ENCODE data around the gene LGI4. TPM values are rescaled to one million over a fixed set of nuclear protein-coding genes. Genes with fewer than 3 reads are reported as not detected.

The LGI4 gene
- total and polyA plus RNA-seq, 4 donors = 0.18 to 1.5 (median 1.1) TPM

- H3K27me3 ChIP-seq (ENCODE audit: control insufficient read depth in 4 of 4, insufficient read depth in 4 of 4, low read length in 3 of 4) = peaks cover 0 to 2% (median 0%) of the 10 kb centered on the region in 4 donors
- H3K36me3 ChIP-seq (ENCODE audit: control insufficient read depth in 4 of 4, insufficient read depth in 3 of 4, low read depth in 1 of 4, low read length in 3 of 4) = peaks cover 0 to 6% (median 0%) of the 10 kb centered on the region in 4 donors
- TF ChIP-seq EGR1 (IDR thresholded peaks at IDR 0.05; ENCODE audit: low read depth in 2 of 2) = no peak
- no peak for TF ChIP-seq ZBTB33 (IDR thresholded peaks at IDR 0.05)
- TF ChIP-seq RAD21 (IDR thresholded peaks at IDR 0.05) = no peak
- TF ChIP-seq HNF4G (IDR thresholded peaks at IDR 0.05) = no peak
- TF ChIP-seq YY1 (IDR thresholded peaks at IDR 0.05) = no peak
- no peak for TF ChIP-seq JUND (IDR thresholded peaks at IDR 0.05)
- no peak for TF ChIP-seq TAF1 (conservative IDR thresholded peaks at IDR 0.05)
- TF ChIP-seq HNF4A (conservative IDR thresholded peaks at IDR 0.05) = no peak
- no peak for TF ChIP-seq FOXA2 (IDR thresholded peaks at IDR 0.05)
- no peak for TF ChIP-seq GABPA (IDR thresholded peaks at IDR 0.05 in 1 of 2, conservative IDR thresholded peaks at IDR 0.05 in 1 of 2)
- TF ChIP-seq NR2F2 (IDR thresholded peaks at IDR 0.05) = no peak
- TF ChIP-seq CTCF (IDR thresholded peaks at IDR 0.05; ENCODE audit: low read depth, low read length, missing input control) = no peak
- TF ChIP-seq REST (IDR thresholded peaks at IDR 0.05) = no peak
- TF ChIP-seq ATF3 (IDR thresholded peaks at IDR 0.05) = no peak
- H3K27ac ChIP-seq (ENCODE audit: low read depth in 1 of 2, low read length in 2 of 2) = no peak overlapping the region
- peaks cover 0 to 19% (median 8%) of the 10 kb centered on the region in 4 donors for H3K4me1 ChIP-seq (ENCODE audit: control insufficient read depth in 4 of 4, insufficient read depth in 4 of 4, low read length in 3 of 4)
- 97% methylated on average over 4 of the region's 4 CpGs for WGBS
- H3K4me3 ChIP-seq (ENCODE audit: low read depth in 1 of 3, low read length in 3 of 3) = no peak overlapping the region
- H3K9ac ChIP-seq (ENCODE audit: low read depth in 1 of 2, low read length in 2 of 2) = no peak overlapping the region
- H3K9me3 ChIP-seq (ENCODE audit: control insufficient read depth in 4 of 4, low read length in 3 of 4) = no peaks in the 10 kb centered on the region
- DNase-seq (ENCODE audit: low spot score) = no peak
Measured at GRCh38 chr19:35157431-35157830, 22.6 kb upstream of the LGI4 start.

- H3K9me3 ChIP-seq (ENCODE audit: control insufficient read depth in 4 of 4, low read length in 3 of 4) = no peaks in the 10 kb centered on the region
- peaks cover 0 to 23% (median 8%) of the 10 kb centered on the region in 4 donors for H3K4me1 ChIP-seq (ENCODE audit: control insufficient read depth in 4 of 4, insufficient read depth in 4 of 4, low read length in 3 of 4)
- no peak for TF ChIP-seq SP1 (IDR thresholded peaks at IDR 0.05)
- no peak for TF ChIP-seq JUND (IDR thresholded peaks at IDR 0.05)
- no peak for TF ChIP-seq FOXA1 (IDR thresholded peaks at IDR 0.05)
- TF ChIP-seq RXRA (IDR thresholded peaks at IDR 0.05) = no peak
- no peak for TF ChIP-seq REST (IDR thresholded peaks at IDR 0.05)
- no peak for TF ChIP-seq CTCF (IDR thresholded peaks at IDR 0.05; ENCODE audit: low read depth, low read length, missing input control)
- no peak for TF ChIP-seq HNF4G (IDR thresholded peaks at IDR 0.05)
- no peak for TF ChIP-seq EGR1 (IDR thresholded peaks at IDR 0.05; ENCODE audit: low read depth in 2 of 2)
- TF ChIP-seq TAF1 (conservative IDR thresholded peaks at IDR 0.05) = no peak
- TF ChIP-seq HNF4A (conservative IDR thresholded peaks at IDR 0.05) = no peak
- TF ChIP-seq RAD21 (IDR thresholded peaks at IDR 0.05) = no peak
- no peak for TF ChIP-seq ATF3 (IDR thresholded peaks at IDR 0.05)
- TF ChIP-seq GABPA (IDR thresholded peaks at IDR 0.05 in 1 of 2, conservative IDR thresholded peaks at IDR 0.05 in 1 of 2) = no peak
- H3K9ac ChIP-seq (ENCODE audit: low read depth in 1 of 2, low read length in 2 of 2) = no peak overlapping the region
- no peak overlapping the region for H3K27ac ChIP-seq (ENCODE audit: low read depth in 1 of 2, low read length in 2 of 2)
- peaks cover 0 to 3% (median 0%) of the 10 kb centered on the region in 4 donors for H3K36me3 ChIP-seq (ENCODE audit: control insufficient read depth in 4 of 4, insufficient read depth in 3 of 4, low read depth in 1 of 4, low read length in 3 of 4)
- 88% methylated on average over 7 of the region's 7 CpGs for WGBS
- H3K27me3 ChIP-seq (ENCODE audit: control insufficient read depth in 4 of 4, insufficient read depth in 4 of 4, low read length in 3 of 4) = peaks cover 0 to 2% (median 0%) of the 10 kb centered on the region in 4 donors
- no peak for DNase-seq (ENCODE audit: low spot score)
- H3K4me3 ChIP-seq (ENCODE audit: low read depth in 1 of 3, low read length in 3 of 3) = no peak overlapping the region
Measured at GRCh38 chr19:35156673-35157014, 21.8 kb upstream of the LGI4 start.
